IPS-20b (cell line): ENCODE results near the gene SCGB1C1.
A peak's percentile ranks its signal among the peaks of the same experiment; 100 is the strongest.

Experiments
- H3K27ac ChIP-seq: one replicate; pipeline ENCODE4 v1.5.1; 2013; ENCODE audit warnings: low read length
- H3K27me3 ChIP-seq: 2 replicates; pipeline ENCODE4 v1.6.1; 2013; ENCODE audit warnings: mild to moderate bottlenecking, low read length, inconsistent platforms; ENCODE audit not compliant: insufficient read depth
- H3K36me3 ChIP-seq: 2 replicates; pipeline ENCODE4 v1.6.1; 2013; ENCODE audit warnings: low read depth, mild to moderate bottlenecking, inconsistent platforms, low read length, moderate library complexity; ENCODE audit not compliant: insufficient read depth
- H3K4me1 ChIP-seq: 2 replicates; pipeline ENCODE4 v1.6.1; 2013; ENCODE audit warnings: mild to moderate bottlenecking, control low read depth, inconsistent platforms, low read length, moderate library complexity; ENCODE audit not compliant: insufficient read depth
- H3K4me3 ChIP-seq: 2 replicates; pipeline ENCODE4 v1.5.1; 2013; ENCODE audit warnings: mild to moderate bottlenecking, low read length, inconsistent platforms
- H3K9ac ChIP-seq: 2 replicates; pipeline ENCODE4 v1.6.1; 2013; ENCODE audit warnings: low read depth, mild to moderate bottlenecking, inconsistent platforms, low read length, moderate library complexity
- H3K9me3 ChIP-seq: 2 replicates; pipeline ENCODE4 v1.6.1; 2013; ENCODE audit warnings: mild to moderate bottlenecking, low read depth, low read length, inconsistent platforms; ENCODE audit not compliant: insufficient read depth

The SCGB1C1 gene

DNA sequence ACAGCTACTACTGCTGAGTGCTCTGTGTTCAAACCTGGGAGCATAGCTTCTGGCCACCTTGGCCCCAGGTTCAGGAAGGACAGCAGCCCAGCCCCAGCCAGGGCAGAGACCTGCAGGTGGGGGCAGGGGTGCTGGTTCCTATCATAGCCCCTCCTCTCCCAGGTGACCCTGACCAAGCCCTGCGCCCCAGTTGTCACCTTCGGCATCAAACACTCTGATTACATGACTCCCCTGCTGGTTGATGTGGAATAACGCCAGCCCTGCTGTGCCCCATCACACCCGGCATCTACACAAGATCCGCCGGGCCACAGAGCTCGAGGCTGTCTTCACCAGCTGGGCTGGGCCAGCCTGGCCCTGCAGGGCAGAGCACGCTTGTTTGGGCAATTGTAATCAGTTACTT lies 6.9 kb downstream of the SCGB1C1 start:
- Histone ChIP-seq H3K27me3 (no peaks in the 10 kb centered on the region), H3K4me1 (no peaks in the 10 kb centered on the region), H3K27ac (no peak overlapping the region), H3K9ac (no peak overlapping the region), H3K4me3 (no peak overlapping the region), H3K36me3 (peaks cover 4% of the 10 kb centered on the region; the same call in 1 of the 2 replicates), H3K9me3 (no peaks in the 10 kb centered on the region)

DNA sequence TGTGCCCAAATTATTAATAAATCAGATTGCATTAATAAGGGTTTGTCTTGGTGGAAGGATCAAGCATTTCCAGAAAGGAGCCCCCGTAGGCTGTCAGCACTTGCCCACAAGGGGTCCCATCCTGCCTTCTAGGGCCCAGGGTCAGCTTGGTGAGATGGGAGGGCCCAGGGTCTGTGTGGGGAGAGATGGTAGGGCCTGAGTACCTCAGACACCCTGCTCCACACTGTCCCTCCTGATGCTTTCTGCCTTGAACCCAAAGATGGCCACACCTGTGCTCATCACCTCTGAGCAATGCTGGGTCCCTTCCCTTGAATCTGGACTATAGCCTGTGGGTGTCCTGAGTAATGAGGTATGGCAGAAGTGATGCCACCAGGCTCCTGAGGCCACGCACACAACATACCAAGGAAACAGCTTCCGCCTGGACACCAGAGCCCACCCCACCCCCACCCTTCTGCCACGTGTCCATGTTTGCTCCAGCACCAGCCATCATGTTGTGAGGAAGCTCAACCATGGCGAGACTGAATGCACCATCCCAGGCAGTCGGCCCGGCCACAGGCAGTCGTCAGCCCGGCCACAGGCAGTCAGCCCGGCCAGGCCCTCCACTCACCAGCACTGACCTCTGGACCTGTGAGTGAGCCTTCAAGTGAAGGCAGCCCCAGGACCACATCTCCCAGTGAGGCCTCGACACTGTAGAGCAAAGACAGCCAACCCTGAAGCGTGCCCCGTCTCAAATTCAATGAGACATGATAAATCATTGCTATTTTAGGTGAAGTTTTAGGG lies 7.5 kb downstream of the SCGB1C1 start:
- Histone ChIP-seq H3K4me3 (no peak overlapping the region), H3K27me3 (no peaks in the 10 kb centered on the region), H3K27ac (no peak overlapping the region), H3K36me3 (peaks cover 8% of the 10 kb centered on the region), H3K9ac (no peak overlapping the region), H3K4me1 (no peaks in the 10 kb centered on the region), H3K9me3 (no peaks in the 10 kb centered on the region)

DNA sequence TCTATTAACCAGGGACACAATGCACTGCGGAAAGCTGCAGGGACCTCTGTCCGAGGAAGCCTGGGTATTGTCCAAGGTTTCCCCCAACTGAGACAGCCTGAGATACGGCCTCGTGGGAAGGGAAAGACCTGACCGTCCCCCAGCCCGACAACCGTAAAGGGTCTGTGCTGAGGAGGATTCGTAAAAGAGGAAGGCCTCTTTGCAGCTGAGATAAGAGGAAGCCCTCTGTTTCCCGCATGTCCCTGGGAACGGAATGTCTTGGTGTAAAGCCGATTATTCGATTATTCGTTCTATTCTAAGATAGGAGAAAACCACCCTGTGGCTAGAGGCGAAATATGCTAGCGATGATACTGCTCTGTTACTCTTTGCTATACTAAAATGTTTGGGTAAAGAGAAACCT lies 9.1 kb downstream of the SCGB1C1 start:
- H3K9me3 ChIP-seq, result no peaks in the 10 kb centered on the region
- H3K36me3 ChIP-seq, result peaks cover 10% of the 10 kb centered on the region
- H3K4me1 ChIP-seq, result peaks cover 3% of the 10 kb centered on the region; the same call in 1 of the 2 replicates
- no peak overlapping the region for H3K4me3 ChIP-seq
- no peaks in the 10 kb centered on the region for H3K27me3 ChIP-seq
- H3K9ac ChIP-seq, result no peak overlapping the region
- no peak overlapping the region for H3K27ac ChIP-seq

DNA sequence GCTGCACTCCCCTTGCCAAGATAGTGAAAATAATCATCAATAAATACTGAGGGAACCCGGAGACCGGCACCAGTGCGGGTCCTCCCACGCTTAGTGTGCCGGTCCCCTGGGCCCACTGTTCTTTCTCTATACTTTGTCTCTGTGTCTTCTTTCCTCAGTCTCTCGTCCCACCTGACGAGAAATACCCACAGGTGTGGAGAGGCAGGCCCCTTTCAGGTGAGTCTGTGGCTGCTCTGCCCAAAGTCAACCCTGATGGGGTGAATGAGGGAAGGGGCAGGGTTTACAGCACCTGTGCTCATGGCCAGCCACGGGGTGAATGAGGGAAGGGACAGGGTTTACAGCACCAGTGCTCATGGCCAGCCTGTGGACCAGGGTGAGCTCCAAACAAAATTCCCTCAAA lies 9.6 kb downstream of the SCGB1C1 start:
- no peak overlapping the region for H3K9ac ChIP-seq
- H3K4me1 ChIP-seq, result peaks cover 3% of the 10 kb centered on the region; the same call in 1 of the 2 replicates
- no peak overlapping the region for H3K4me3 ChIP-seq
- H3K36me3 ChIP-seq, result peaks cover 10% of the 10 kb centered on the region
- H3K9me3 ChIP-seq, result no peaks in the 10 kb centered on the region
- no peaks in the 10 kb centered on the region for H3K27me3 ChIP-seq
- no peak overlapping the region for H3K27ac ChIP-seq

DNA sequence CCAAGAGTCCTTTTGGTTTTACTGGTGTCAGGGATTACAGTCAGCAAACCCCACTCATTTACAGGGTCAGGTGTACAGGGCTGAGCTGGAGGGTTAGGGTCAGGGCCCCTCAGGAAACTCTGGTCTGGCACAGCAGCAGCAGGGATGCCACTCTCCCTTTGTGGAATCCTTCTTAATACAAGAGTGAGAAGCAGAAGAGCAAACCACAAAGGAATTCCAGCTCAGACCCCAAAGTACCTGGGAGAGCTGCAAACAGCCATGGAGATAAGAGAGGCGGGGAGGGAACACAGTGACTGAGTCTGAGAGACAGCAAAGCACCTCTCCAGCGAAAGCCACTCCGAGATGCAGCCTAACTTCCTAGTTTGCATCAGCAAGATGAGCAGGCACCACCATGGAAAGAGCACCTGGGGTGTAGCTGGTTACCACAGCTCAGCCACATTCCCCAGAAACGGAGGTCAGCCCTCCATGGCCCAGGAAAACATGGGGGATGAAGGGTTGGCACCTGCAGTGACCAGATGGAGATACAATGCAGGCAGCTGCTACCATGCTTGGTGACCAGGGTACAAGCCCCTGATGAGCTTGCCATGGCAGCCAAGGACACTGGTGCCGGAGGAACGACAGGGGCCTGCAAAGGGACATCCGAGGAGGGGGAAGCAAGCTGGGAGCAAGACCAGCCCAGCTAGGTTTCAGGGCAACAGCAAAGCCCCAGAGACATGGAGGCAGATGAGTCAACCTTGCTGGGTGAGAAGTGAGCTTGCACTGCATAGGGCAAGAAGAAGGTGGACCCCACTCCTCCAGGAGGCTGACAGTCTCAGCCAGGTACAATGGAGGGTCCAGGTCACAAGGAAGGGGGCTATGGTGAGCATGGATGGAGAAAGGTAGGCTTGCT lies 10.4 kb downstream of the SCGB1C1 start:
- H3K9me3 ChIP-seq, result no peaks in the 10 kb centered on the region
- H3K4me3 ChIP-seq, result no peak overlapping the region
- no peak overlapping the region for H3K27ac ChIP-seq
- peaks cover 10% of the 10 kb centered on the region for H3K36me3 ChIP-seq
- no peak overlapping the region for H3K9ac ChIP-seq
- no peaks in the 10 kb centered on the region for H3K27me3 ChIP-seq
- H3K4me1 ChIP-seq, result peaks cover 3% of the 10 kb centered on the region; the same call in 1 of the 2 replicates

DNA sequence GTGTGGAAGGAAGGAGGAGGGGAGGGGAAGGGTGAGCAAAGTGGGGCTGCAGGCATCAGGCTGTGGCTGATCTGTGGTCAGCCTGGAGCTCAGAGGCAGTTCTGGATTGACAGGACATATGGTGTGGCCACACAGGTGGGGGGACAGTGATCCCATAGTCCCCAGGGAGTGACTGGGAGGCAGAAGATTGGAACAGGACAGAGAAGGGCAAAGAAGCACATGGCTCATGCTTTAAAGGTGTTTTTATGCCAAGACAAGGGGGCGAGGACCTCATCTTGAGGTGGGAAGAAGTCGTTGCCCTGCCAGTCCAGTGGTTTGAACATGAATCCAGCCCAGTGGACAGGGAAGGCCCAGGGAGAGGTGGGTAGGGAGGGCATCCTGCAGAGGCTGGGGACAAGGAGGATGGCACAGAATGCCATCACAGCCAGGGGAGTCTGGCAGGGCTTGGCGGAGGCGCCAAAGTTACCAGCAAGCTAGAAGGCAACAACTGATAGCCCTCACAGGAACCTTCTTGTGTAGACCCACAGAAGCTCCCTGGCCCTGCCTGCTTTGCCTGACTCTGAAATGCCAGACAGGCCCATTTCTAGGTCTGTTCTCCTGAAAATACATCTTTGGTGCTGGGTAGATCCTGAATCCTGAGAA lies 11.2 kb downstream of the SCGB1C1 start:
- H3K4me1 ChIP-seq, result peaks cover 3% of the 10 kb centered on the region; the same call in 1 of the 2 replicates
- H3K9me3 ChIP-seq, result no peaks in the 10 kb centered on the region
- no peak overlapping the region; the same call in 1 of the 2 replicates for H3K9ac ChIP-seq
- no peak overlapping the region for H3K27ac ChIP-seq
- H3K36me3 ChIP-seq, result peaks cover 10% of the 10 kb centered on the region
- H3K27me3 ChIP-seq, result no peaks in the 10 kb centered on the region
- no peak overlapping the region for H3K4me3 ChIP-seq

DNA sequence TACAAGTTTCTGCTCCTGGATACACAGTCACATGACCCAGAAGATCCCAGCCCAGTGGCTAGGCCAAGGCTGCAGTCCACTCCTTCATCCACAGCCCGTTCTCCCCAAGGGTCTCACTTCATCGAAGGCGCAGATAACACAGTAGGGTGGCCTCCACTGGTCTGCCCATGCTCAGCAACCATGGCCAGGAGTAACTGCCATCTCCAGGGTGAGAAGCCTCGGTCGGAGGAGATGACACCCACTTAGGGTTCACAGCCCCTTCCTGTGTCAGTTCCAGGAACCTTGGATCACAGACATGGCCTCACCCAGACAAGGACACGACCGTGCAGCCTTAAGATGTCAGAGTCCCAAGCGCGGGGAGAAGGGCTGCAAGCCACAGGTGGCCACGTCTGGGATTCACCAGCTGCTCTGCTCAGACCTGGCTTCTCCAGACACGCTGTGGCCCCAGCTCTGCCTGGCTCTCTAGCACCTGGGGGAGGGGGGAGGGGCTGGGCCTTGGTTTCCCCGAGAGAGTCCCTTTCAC lies 11.8 kb downstream of the SCGB1C1 start:
- peaks cover 7% of the 10 kb centered on the region; the same call in 1 of the 2 replicates for H3K4me1 ChIP-seq
- peaks cover 12% of the 10 kb centered on the region for H3K36me3 ChIP-seq
- H3K9me3 ChIP-seq, result no peaks in the 10 kb centered on the region
- no peak overlapping the region for H3K27ac ChIP-seq
- H3K27me3 ChIP-seq, result no peaks in the 10 kb centered on the region
- H3K9ac ChIP-seq, result no peak overlapping the region
- no peak overlapping the region for H3K4me3 ChIP-seq

DNA sequence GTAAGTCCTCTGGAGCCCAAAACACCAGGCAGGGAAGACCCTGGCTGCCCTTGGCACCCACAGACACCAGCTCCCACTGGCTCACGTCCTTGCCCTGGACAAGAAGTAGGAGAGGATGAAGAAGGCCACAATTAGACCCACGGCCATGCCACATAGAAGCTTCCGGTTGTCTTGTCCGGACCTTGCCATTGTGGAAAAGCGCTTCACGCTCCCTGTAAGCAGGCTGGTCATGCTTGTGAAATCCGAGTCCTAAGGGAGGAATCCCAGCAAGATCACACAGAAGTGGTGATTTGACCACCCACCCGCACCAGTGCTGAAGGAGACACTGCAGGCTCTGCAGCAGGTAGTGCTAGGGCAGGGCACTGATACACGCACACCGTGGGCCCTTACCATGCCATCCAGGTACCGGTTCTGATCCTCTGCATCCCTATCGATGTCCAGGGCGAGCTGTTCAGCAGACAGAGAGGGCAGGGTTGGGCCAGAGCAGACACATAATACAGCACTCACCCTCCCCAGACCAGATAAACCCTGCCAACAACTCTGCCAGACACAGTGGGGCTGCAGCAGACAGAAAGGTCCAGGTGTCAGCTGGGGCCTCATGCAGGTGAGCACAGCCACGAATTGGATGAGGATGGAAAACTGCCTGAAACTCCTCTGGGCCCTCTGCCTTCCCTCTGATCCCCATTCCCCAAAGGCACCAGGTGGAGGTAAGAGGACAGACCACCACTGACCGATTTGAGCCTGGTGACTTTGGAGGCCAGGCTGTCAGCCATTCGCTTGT lies 12.5 kb downstream of the SCGB1C1 start:
- H3K9me3 ChIP-seq, result no peaks in the 10 kb centered on the region
- no peak overlapping the region for H3K9ac ChIP-seq
- H3K27me3 ChIP-seq, result no peaks in the 10 kb centered on the region
- peaks cover 10% of the 10 kb centered on the region for H3K4me1 ChIP-seq
- H3K4me3 ChIP-seq, result no peak overlapping the region
- peaks cover 20% of the 10 kb centered on the region for H3K36me3 ChIP-seq
- H3K27ac ChIP-seq, result no peak overlapping the region

DNA sequence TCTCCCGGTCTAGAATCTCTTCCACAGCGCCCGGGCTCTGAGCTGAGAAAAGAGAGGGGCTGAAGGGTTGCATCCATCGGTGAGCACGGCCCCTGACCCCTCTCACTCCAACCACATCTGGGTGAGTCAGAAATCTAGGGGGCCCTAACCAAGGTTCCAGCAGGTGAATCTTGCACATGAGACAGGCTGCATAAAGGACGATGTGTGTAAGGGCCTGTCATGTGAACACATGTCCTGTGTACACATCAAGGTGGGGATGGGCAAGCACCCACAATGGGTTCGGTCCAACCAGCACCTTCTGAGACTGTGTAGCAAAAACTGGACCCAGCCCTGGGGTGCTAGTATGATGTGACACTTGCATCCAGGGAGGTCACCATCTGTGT lies 13.1 kb downstream of the SCGB1C1 start:
- Histone ChIP-seq H3K27me3 (no peaks in the 10 kb centered on the region), H3K36me3 (peaks cover 25% of the 10 kb centered on the region), H3K4me3 (peak overlapping the region; percentile 92), H3K27ac (no peak overlapping the region), H3K9ac (peak overlapping the region; percentile 93; the same call in 1 of the 2 replicates), H3K4me1 (peaks cover 10% of the 10 kb centered on the region), H3K9me3 (no peaks in the 10 kb centered on the region)

DNA sequence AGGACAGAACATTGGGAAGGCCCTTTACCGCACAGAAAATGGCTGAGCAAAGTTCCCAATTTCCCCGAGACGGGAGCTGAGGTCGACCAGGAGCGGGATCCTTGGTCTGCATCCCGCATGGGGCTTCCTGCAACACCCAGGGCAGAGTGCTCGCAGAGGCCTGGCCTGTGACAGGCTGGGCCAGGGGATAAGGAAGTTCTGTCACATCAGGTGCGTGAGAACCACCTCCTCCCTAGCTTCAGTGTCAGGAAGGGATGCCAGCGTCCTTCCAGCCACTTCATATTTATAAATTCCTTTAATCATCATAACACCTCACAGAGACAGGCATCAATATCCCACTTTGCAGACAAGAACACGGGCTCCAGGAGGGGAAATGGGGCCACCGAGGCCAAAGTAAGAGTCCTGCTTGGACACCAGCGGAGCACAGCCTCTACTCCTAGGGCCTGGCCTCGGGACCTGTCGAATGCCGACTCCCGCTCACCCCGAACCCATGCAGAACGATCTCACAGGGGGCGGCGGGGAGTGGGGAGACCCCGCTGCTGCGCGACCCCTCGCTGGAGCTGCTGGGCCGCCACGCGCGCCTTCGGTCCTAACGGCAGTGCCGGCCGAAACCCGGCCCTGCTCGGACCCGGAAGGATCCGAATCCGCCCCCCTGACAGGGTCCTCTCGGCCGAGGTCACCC lies 13.8 kb downstream of the SCGB1C1 start:
- H3K27me3 ChIP-seq, result no peaks in the 10 kb centered on the region
- no peaks in the 10 kb centered on the region for H3K9me3 ChIP-seq
- H3K36me3 ChIP-seq, result peaks cover 32% of the 10 kb centered on the region
- peak overlapping the region; percentile 92 for H3K4me3 ChIP-seq
- peaks cover 10% of the 10 kb centered on the region for H3K4me1 ChIP-seq
- peak overlapping the region; percentile 93 for H3K9ac ChIP-seq
- no peak overlapping the region for H3K27ac ChIP-seq
